ENCODE data around the gene GPR21. TPM values are rescaled to one million over a fixed set of nuclear protein-coding genes. Genes with fewer than 3 reads are reported as not detected.

The GPR21 gene
- polyA plus RNA-seq, 4 donors, result 0.26 to 0.34 (median 0.31) TPM

DNA sequence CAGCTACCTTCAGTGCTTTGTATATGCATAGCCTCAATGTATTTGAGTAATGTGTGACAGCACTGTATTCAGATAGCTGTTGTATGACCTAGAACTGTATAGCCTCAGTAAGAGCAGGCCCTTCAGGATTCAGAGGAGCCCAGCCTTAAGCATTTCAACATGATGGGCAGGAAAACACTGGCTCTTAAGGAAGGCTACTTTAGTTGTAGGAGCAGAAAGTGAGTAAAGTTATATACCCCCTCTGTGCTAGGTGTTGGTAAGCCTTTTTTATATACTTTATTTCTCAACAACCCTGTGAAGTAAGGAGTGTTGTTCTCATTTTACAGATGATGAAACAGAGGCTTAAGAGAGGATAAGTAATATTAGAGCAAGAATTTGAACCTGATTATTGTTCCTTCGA is 1.5 kb upstream of the GPR21 start:
- no peak for DNase-seq (ENCODE audit: low read depth in 4 of 4, low spot score in 3 of 4)

DNA sequence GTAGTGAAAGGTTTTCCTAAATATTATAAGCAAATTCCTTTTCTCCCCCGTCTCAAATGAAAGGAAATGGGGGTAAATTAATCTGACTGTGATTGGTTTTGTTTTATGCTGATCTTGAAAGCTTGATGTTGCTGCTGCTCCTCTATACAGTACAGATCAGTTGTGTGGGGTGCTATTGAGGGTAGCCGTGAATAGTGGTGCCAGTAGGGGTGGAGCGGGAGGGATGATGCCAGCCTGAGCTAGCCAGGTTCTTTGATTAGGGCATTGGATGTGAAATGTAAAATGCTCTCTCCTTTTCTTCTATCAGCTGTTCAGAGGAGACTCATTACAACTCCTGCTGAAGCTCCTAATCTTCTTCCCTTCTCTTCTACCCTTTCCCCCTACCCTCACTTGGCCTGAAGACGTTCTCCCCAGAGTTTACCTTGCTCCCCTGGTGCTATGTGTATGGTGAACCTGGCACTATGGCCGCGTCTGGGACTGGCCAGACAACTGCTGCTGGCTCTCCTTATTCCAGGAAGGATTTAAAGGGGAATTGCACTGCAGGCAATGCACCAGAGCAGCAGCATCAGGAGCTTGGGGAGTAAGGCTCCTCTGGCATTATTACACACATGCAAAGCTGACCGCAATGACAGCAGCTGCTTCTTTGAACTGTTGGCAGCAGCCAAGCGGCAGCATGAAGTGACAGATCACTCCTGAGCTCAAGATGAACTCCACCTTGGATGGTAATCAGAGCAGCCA is 566 bp downstream of the GPR21 start:
- DNase-seq (ENCODE audit: low read depth in 4 of 4, low spot score in 3 of 4), result no peak

DNA sequence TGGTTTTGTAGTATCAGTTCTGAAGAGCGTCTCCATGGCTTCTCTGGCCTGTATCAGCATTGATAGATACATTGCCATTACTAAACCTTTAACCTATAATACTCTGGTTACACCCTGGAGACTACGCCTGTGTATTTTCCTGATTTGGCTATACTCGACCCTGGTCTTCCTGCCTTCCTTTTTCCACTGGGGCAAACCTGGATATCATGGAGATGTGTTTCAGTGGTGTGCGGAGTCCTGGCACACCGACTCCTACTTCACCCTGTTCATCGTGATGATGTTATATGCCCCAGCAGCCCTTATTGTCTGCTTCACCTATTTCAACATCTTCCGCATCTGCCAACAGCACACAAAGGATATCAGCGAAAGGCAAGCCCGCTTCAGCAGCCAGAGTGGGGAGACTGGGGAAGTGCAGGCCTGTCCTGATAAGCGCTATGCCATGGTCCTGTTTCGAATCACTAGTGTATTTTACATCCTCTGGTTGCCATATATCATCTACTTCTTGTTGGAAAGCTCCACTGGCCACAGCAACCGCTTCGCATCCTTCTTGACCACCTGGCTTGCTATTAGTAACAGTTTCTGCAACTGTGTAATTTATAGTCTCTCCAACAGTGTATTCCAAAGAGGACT is 1.5 kb downstream of the GPR21 start:
- no peak for DNase-seq (ENCODE audit: low read depth in 4 of 4, low spot score in 3 of 4)

DNA sequence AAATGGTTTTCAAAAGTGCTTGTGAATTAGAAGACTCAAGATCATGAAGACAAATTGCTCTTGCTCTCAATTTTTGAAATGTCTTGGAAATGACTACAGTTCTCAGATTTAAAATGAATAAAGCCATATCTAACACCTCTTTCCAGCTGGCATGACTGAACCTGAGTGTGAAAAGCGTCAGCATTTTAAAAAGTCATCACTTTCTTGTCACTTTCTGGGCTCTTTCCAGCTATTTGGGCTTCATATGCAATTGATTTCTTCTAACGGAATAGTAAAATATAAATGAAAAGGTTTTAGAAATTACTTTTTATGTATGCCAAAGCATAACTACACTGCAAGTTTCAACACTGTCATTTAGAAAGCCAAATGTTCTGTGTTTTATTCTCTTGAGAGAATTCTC is 2.3 kb downstream of the GPR21 start:
- no peak for DNase-seq (ENCODE audit: low read depth in 4 of 4, low spot score in 3 of 4)

DNA sequence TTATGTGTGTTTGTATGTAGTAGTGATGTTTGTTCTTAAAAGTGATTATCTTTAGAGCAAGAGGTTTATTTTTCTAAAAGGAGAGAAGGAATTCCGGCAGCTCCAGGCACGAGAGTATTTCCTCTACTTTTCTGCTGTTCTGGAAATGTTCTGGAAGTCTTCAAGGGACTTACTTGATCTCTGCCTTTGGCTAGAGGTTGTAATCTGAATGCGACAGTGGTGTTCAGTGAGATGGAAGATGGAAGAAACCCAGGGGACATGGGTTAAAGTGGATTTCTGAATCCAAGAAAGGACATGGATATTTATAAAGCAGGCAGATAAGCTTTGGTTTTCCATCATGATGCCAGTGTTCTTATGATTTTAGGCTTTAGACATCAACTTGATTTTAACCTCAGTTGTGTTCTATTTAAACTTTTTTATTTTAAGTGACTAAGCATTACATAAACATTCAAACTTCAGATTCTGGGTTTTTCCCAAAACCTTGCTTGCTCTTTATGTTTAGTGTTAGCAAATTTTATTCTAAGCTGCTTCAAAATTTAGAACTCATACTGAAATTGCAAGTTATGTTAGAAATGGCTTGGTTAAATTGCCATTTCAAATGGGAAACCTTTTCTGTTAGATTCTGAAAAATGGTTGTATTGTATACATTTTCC is 3.6 kb downstream of the GPR21 start:
- DNase-seq (ENCODE audit: low read depth in 4 of 4, low spot score in 3 of 4), result no peak

DNA sequence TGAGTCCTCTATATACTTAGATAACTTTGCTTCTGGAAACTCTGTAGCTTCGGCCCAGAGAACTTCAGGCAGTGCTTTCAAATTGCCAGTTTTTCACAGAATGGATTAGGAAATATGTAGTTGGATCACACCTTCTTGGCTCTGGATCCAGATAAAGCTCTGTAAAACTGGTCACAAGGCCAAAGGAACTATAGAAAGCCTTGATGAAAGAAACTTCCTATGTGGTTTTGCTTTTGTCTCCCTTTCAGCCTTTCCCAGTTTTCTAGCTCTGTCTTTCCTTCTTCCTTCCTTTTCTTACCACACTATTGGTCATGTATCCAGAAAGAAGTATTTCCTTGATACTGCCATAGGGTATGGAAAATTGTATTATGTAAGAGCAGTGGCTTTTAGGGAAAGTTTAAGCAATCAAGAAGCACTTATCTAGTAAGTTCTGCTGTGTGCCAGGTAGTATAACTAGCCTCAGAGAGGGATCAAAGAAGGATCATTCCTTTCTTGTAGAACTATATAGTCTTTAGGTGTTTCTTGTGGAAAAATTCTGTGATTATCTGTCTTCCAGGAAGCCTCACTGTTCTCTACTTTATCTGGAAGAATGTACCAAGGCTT is 6.3 kb downstream of the GPR21 start:
- DNase-seq (ENCODE audit: low read depth in 4 of 4, low spot score in 3 of 4), result no peak

DNA sequence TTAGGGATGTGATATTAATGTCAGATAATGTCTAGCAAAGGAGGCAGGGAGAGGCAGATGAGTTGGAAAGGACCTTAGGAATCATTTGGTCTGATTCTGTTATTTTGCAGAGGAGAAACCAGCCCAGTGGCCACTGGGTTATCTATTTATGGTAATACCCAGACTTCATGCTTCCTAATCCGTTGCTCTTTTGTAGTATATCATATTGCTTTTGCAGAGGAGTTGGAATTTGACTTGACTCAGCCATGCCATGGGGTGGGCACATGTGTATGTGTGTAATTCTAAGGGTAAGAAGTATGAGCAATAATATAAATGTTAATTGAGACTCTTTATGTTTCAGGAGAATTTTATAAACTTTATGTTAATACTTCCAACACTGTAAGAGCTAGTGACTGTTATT is 7.3 kb downstream of the GPR21 start:
- DNase-seq (ENCODE audit: low read depth in 4 of 4, low spot score in 3 of 4), result no peak

DNA sequence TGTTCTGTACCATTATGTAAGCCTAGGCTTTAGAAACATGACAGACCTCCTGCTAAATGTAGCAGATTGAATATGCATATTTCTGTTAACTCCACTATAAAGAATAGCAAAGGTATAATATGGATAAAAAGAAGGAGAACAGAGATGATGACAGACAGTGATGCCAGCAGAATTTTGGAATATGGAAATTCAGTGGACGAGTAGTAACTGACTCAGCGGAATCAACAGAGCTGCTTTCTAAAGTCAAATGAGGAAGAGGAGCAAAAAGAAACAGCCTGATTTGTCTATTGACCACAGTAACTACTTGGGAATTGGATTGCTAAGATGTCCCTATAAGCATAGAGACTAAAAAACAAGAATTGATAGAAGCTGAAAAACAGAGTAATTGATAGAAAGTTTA is 8.0 kb downstream of the GPR21 start:
- no peak for DNase-seq (ENCODE audit: low read depth in 4 of 4, low spot score in 3 of 4)

DNA sequence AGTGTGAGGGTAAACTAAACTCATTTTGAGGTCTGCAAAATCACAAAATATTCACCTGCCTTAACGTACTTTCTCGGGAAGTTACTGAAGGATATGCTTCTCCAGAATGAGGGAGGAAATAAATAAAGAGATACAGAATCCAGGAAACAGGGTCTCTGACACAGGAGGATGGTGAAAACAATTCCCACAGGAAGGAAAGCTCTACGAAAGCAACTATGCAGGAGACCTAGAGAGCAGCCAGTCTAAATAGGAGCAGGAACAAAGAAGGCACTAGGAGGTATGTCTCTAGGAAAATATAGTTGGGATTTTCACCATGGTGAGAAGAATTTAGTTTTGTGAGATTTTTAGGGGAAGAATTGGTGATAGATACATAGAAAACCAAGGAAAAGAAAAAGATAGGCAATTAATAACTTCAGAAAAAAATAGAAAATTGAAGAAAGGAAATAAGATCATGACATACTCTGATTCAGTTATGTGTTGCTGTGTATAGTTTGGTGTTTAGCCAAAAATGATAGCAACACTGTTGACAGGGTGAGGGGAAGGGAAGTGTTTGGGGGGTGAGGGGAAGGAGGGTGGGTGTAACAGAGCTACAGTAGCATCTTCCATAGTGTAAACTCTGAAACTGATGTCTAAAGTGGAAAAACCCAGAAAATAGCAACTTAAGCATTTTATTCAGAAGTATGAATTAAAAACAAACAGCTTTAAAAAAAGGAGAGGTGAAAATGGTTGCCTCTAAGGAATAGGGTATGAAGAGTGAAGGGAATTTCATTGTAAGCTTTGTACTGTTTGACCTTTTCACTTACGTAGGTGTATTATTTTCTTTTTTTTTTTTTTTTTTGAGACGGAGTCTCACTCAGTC is 9.8 kb downstream of the GPR21 start:
- DNase-seq (ENCODE audit: low read depth in 4 of 4, low spot score in 3 of 4), result no peak

DNA sequence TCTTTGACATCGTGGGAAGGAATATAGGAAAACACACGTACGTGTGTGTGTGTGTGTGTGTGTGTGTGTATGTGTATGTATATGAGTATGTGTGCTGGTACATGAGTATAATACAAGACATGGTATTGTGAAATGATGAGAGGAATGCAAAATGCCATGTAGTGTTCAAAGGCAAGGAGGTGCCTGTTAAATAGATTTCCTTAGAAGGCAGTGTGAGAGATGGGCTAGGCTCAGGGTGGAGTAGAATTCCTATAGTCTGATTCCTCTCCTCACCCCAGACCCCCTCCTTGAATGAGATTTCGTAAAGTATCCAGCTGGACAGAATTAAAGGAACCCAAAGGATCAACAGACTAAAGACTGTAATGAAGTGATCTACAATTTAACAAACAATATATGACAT is 11.1 kb downstream of the GPR21 start:
- DNase-seq (ENCODE audit: low read depth in 4 of 4, low spot score in 3 of 4), result no peak

DNA sequence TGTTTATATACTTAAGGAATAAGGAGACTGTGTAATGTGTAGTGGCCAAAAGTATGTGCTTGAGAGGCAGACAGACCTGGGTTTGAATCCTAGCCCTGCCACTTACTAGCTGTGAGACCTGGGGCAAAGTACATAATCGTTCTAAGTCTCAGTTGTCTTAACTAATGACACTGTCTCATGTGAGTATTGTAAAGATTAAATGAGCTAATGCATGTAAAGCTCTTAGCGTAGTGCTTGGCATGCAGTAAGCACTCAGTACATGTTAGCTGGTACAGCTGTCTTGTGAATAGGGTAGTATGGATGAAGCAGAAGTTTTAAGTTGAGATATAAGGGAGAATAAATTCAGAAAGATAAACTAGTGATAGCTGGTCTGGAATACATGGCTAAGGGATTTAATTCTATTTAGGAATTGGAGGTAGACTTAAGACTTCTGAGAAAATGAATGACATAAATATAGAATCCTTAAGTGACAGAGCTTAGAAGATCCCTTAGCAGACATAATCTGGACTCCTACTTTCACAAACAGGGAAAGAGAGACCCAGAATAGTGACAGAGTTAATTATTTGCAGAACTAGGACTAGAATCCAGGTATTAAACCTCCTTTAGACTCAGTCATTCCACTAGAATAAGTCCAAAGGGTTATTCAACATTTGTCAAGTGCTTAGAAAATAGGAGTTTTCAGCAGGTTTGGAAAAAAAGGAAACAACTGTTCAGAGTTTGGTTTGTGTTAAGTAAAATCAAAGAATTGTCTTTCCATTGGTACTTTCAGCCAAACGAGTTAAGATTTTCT is 13.1 kb downstream of the GPR21 start:
- no peak for DNase-seq (ENCODE audit: low read depth in 4 of 4, low spot score in 3 of 4)

DNA sequence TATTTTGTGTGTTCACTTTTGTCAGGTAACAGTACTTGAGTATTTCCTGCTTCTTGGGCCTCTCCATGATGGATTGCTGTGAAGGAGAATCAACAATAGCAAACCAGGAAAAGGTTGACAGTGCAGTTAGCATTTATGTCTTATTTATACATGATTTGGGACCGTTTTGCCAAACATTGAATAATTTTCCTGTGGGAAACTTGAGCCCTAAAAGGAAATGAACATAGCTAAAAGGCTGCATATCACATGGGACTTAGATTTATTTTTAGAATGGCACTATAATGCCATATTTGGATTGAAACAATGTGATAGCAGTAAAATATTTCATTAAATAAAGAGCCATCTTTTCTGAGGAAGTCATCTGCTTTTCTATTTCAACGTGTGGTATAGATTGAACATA is 15.3 kb downstream of the GPR21 start:
- DNase-seq (ENCODE audit: low read depth in 4 of 4, low spot score in 3 of 4), result peak in 1 of 4 donors; percentile 7

DNA sequence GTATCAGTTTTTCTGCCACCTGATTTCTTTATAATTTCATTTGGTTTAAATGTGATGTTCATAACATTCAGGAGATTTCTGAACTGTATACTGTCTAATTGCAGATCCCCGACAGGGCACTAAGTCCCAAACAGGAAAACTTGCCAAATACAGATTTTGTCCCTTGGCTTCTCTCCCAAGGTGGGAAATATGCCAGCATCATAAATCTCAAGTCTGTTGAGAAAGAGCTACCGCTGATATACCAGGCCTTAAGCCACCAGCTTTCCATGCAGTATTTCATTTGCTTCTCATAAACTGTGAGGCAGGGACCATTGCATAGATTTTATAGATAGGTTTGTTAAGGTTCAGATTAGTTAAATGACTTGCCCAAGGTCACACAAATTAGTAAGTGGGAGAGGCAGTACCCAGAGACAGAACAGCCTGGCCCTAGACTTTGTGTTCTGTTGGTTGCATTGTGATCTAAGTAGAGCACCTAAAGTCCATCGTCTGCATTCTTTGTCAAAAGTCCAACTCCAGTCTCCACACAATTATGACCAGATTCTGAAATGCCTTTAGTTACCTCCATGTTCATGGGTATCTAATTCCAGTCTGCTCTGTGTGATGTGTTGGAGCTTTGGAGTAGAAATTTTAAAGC is 16.2 kb downstream of the GPR21 start:
- no peak for DNase-seq (ENCODE audit: low read depth in 4 of 4, low spot score in 3 of 4)

DNA sequence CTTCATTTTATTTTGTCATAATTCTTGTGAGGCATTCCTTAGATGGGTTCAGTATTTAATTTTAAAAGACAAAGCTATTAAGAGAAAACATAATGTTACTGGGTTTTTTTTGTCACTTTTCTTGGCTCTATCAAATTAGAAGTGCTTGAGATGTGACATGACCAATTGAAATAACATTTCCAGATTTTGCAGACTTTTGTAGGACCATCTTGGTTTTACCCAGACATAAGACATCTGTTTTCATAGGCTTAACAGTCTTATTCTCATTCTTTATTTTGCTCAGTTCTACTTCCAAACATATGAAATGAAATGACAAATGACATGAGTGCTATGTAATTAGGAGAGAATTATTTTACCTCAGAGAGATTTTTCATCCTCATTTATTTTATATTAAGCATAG is 19.6 kb downstream of the GPR21 start:
- DNase-seq (ENCODE audit: low read depth in 4 of 4, low spot score in 3 of 4), result no peak

DNA sequence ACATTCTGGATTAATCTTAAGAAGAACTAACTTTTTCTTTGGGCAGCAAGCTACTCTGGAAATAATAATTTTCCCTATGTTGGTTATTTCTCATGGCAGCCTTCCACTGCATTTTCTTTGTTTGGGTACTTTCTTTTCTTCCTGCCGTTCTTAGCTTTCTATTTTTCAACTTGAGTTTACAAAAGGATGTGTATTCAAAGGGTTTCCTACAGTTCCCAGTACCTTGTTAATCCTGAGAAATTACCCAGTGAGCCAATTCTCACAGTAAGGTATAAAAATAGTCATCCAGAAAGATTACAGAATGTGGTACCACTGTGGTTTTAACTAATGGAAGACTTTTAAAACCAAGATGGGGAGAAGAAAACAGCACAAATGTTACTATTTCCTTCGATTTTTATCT is 20.2 kb downstream of the GPR21 start:
- no peak for DNase-seq (ENCODE audit: low read depth in 4 of 4, low spot score in 3 of 4)

DNA sequence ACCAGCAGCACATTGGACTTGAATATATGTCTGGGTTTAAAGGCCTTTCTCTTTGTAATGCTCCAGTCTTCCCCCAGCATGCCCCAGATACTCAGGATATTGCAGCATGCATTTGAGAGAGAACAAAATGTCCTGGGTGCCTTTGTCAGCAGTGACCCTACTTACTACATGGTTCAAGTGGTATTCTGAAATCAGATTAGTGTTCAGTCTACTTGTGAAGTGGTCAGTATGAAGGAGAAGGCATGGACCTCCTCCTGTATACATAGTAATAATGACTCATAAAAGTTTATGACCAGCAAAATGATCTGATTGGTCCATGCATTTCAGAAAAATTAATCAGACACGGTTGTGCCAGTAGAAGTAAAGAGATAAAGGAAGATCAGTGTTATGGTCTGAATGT is 25.4 kb downstream of the GPR21 start:
- DNase-seq (ENCODE audit: low read depth in 4 of 4, low spot score in 3 of 4), result no peak

DNA sequence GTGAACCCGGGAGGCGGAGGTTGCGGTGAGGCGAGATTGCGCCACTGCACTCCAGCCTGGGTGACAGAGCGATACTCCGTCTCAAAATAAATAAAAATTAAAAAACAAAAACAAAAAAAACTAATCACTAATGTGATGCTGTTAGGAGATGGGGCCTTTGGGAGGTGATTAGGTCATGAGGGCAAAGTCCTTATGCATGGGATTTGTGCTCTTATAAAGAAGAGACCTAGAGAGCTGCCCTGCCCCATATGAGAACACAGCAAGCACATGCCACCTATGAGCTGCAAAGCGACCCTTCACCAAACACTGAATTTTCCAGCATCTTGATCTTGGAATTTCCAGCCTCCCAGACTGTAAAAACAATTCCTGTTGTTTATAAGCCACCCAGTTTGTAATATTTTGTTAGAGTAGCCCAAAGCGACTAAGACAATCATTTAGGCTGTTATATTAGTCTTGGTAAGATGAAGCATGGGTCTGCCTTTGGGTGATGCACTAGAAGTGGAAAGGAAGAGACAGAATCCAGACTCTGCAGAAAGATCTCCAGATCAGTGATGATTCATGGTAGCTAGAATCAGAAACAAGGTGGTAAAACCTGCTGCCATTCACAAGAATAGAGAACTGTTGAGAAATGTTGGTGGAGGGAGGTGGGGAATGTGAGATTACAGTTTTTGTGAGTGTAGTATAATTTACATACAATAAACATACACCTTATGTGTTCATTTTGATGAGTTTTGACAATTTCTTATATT is 26.2 kb downstream of the GPR21 start:
- no peak for DNase-seq (ENCODE audit: low read depth in 4 of 4, low spot score in 3 of 4)

DNA sequence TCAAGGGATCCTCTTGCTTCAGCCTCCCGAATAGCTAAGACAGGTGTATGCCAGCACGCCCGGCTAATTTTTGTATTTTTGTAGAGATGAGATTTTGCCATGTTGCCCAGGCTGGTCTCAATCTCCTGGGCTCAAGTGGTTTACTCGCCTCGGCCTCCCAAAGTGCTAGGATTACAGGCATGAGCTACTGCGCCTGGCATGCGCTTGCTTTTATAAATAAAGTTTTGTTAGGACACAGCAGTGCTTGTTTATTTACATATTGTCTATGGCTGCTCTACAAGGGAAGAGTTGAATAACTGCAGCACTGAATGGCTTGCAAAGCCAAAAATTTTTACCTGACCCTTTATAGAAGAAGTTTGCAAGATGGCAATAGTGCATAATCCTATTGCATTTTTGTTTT is 27.7 kb downstream of the GPR21 start:
- DNase-seq (ENCODE audit: low read depth in 4 of 4, low spot score in 3 of 4), result no peak

All from left renal pelvis (tissue), 4 donors.